Stimulated activated naive B cell treated with anti-CD40 and anti-IgM and Interleukin-4, amounts not matched to agents 10 μg/mL and 1 μg/mL and 100 μg/mL, for 72 hours (primary cell): Measurements from ENCODE around the gene ATR.
"Not testable (repeated sequence)": the region's sequence is repeated elsewhere in the genome, so short reads cannot be mapped to it uniquely, and the experiment has no call there.

Experiments used
- ATAC-seq, 2 donors: fragments of 150-1000 bp; cut with Tn5 transposase; replicated peaks; 2 replicates each; pipeline ENCODE4 v1.10.0; 2021; ENCODE audit warnings: moderate library complexity in 1 of 2
- DNase-seq: peaks from one replicate; pipeline ENCODE4 v3.0.0; 2021
- H3K27ac Mint-ChIP-seq: one replicate; pipeline ENCODE4 v1.8.0; 2022; ENCODE audit warnings: mild to moderate bottlenecking, mixed read lengths
- H3K27me3 Mint-ChIP-seq, 2 donors: one replicate each; pipeline ENCODE4 v1.8.0; 2022; ENCODE audit warnings: mixed read lengths in 2 of 2
- H3K36me3 Mint-ChIP-seq, 2 donors: one replicate each; pipeline ENCODE4 v1.8.0; 2022; ENCODE audit warnings: mixed read lengths in 2 of 2, mild to moderate bottlenecking in 1 of 2
- H3K4me1 Mint-ChIP-seq, 2 donors: one replicate each; pipeline ENCODE4 v1.8.0; 2022; ENCODE audit warnings: mixed read lengths in 2 of 2, mild to moderate bottlenecking in 1 of 2
- H3K4me3 Mint-ChIP-seq, 2 donors: one replicate each; pipeline ENCODE4 v1.8.0; 2022; ENCODE audit warnings: mild to moderate bottlenecking in 2 of 2, mixed read lengths in 2 of 2, moderate library complexity in 1 of 2
- H3K9me3 Mint-ChIP-seq, 2 donors: one replicate each; pipeline ENCODE4 v1.8.0; 2022; ENCODE audit warnings: mixed read lengths in 2 of 2, mild to moderate bottlenecking in 1 of 2

ATR gene

DNA sequence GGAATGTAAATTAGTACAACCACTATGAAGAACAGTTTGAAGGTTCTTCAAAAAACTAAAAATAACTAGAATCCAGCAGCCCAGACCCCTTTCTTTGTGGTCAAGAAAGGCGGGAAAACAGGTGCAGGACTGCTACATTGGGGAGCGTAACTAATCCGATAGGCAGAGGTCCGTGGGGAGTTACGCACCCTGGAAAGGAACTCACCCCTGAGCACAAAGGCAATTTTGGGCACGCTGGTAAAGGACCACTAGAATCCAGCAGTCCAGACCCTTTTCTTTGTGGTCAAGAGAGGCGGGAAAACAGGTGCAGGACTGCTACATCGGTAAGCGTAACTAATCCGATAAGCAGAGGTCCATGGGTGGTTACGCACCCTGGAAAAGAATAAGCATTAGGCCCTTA, 140.4 kb downstream of the ATR start:
- H3K4me3 Mint-ChIP-seq = not testable (repeated sequence)
- peaks cover 20 to 35% of the 10 kb centered on the region in 2 donors for H3K4me1 Mint-ChIP-seq

DNA sequence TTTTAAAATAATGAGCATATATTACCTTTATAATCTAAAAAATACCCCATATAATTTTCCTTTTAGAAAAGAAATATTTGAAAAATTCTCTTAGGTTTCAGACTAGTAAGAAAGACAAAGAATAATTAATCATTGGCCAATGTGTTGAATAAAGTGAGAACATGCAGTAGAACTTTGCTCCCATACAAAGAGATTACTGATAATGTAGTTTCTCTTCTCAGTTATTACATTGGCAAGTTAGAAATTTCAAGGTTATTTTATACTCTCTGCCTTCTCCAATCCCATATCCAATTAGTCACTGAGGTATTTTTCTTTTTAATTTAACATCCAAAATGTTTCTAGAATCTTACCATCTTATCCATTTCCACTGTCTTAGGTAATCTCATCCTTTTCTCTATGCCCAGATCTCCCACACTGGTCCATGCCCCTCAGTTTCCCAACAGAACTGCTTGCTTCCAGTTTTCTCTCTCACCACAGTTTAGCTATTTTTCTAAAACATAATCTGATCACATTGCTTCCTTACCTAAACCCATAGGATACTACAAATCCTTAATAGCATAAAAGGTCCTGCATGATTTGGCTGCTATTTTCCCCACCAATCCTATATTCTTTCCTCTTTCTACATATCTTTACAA, 141.5 kb downstream of the ATR start:
- Mint-ChIP-seq H3K27ac (no peak overlapping the region), H3K4me1 (peaks cover 16 to 31% of the 10 kb centered on the region in 2 donors), H3K27me3 (no peaks in the 10 kb centered on the region), H3K9me3 (no peaks in the 10 kb centered on the region), H3K4me3 (no peak overlapping the region), H3K36me3 (peaks cover 8 to 14% of the 10 kb centered on the region in 2 donors)
- DNase-seq (no peak), ATAC-seq (no peak)

More for the DNA sequence above, 140.4 kb downstream of the ATR start:
- H3K27ac Mint-ChIP-seq, DNase-seq, ATAC-seq, H3K9me3 Mint-ChIP-seq, H3K27me3 Mint-ChIP-seq: not testable (repeated sequence)
- H3K36me3 Mint-ChIP-seq = peaks cover 11% of the 10 kb centered on the region in 2 donors

DNA sequence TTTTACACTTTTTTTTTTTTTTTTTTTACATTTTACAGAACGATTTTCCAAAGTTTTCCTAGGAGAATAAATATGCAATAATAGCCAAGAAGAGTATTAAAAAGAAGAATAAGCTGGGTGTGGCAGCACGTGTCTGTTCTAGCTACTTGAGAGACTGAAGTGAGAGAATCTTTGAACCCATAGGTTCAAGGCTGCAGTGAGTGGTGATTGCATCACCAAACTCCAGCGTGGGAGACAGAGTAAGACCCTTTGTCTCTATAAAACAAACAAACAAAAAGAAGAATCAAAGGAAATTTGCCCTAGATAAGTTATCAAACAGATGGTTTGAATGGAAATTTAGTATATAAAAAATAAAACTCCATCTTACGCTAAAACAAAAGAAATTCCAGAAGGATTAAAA, 144.0 kb downstream of the ATR start:
- H3K9me3 Mint-ChIP-seq = no peaks in the 10 kb centered on the region
- H3K36me3 Mint-ChIP-seq = peaks cover 18 to 25% of the 10 kb centered on the region in 2 donors

DNA sequence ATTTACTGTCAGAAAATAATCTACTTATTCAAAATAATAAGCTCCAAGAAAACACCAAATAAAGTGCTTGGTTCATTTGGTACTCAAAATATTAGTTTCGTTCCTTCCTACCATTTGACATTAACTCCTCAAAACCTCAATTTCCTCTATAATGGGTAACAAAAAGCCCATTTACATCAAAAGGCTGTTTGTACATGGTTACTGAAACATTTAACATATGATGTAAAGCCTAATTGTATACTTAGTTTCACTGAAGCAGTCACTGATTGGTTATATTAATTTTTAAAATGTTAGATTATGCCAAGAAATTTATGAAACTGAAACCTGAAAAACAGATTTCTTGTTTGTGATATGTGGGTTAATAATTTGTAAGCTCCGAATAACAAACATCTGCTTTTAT, 145.4 kb downstream of the ATR start:
- H3K4me3 Mint-ChIP-seq = no peak overlapping the region
- peaks cover 24 to 37% of the 10 kb centered on the region in 2 donors for H3K36me3 Mint-ChIP-seq
- H3K9me3 Mint-ChIP-seq = no peaks in the 10 kb centered on the region
- DNase-seq = no peak
- peaks cover 10 to 18% of the 10 kb centered on the region in 2 donors for H3K4me1 Mint-ChIP-seq
- H3K27ac Mint-ChIP-seq = no peak overlapping the region
- H3K27me3 Mint-ChIP-seq = no peaks in the 10 kb centered on the region
- ATAC-seq = no peak

More for the DNA sequence above, 144.0 kb downstream of the ATR start:
- no peak overlapping the region for H3K4me3 Mint-ChIP-seq
- no peak overlapping the region for H3K27ac Mint-ChIP-seq
- H3K27me3 Mint-ChIP-seq = no peaks in the 10 kb centered on the region
- DNase-seq (no peak), ATAC-seq (no peak)
- peaks cover 16 to 27% of the 10 kb centered on the region in 2 donors for H3K4me1 Mint-ChIP-seq

DNA sequence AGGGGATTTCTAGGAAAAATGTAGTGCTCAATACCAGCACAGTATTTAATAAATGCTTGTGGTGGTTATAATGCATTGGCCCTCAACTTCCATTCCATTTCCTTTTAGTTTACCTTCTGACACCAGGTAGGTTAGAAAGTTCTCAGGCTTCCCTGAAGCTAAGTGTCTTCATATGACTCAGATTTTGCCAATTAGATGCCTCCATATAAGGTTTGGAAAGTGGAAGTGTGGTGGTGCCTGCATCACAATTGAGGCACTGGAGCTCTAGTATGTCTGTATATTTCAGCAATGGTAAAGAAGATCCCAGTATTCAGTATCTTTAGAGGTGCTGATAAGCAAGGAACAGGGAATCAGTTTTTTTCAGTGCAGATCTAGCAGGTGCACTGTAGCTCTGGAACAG, 149.0 kb downstream of the ATR start:
- Mint-ChIP-seq H3K9me3 (no peaks in the 10 kb centered on the region), H3K27me3 (no peaks in the 10 kb centered on the region), H3K4me3 (no peak overlapping the region), H3K4me1 (peaks cover 5 to 6% of the 10 kb centered on the region in 2 donors), H3K27ac (no peak overlapping the region), H3K36me3 (peaks cover 21 to 39% of the 10 kb centered on the region in 2 donors)
- no peak for ATAC-seq
- no peak for DNase-seq

DNA sequence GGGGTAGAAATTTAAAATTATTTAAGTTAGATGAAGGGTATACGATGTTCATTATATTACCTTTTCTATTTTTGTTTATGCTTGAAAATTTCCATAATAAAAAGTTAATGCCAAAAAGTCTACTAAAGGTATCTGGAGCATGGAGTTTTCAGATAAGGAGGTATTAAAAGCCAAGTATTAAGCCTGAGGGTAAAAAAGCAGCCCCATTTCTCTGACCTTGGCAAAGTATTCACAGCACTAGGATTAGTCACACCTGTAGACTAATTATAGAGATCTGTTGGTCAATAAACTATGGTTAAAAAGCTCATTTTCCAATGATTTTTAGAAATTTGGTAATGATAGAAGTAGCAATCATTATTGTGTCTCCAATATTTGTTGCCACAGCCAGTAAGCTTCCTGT, 153.8 kb downstream of the ATR start:
- H3K36me3 Mint-ChIP-seq = peaks cover 16 to 38% of the 10 kb centered on the region in 2 donors
- H3K27me3 Mint-ChIP-seq = no peaks in the 10 kb centered on the region
- no peak overlapping the region for H3K4me3 Mint-ChIP-seq
- no peak for ATAC-seq
- H3K4me1 Mint-ChIP-seq = peaks cover 5% of the 10 kb centered on the region in 2 donors
- no peak for DNase-seq
- no peak overlapping the region for H3K27ac Mint-ChIP-seq
- no peaks in the 10 kb centered on the region for H3K9me3 Mint-ChIP-seq

DNA sequence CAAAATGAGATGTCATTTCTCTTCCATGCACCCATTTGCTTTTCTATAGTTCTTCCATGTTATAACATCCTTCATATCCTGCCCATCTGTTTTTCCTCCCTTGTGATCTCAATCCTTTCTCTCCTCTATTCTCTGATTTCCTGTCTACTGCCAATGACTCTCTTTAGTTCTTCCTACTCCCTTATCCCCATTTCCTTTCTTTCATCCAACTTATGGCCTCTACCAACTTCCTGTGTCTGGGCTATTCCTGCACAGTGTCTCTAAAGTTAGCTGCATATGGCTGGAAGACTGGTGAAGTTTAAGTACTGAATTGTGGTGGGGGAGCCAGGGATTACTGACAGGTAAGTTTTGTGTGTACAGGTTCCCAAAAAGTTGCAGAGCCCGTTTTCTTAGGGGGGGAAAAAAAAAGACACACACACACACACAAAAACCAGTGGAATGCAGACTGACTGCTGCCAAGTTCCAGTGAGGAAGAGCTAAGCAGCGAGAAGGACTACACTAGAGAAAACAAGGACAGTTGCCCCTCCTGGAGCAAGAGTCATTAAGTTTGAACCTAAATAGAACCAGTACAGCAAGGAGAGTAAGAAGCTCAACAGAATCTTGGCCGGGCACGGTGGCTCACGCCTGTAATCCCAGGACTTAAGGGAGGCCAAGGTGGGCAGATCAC, 159.5 kb downstream of the ATR start:
- DNase-seq (no peak), ATAC-seq (no peak)
- H3K27me3 Mint-ChIP-seq = no peaks in the 10 kb centered on the region
- H3K4me1 Mint-ChIP-seq = no peaks in the 10 kb centered on the region
- H3K9me3 Mint-ChIP-seq = no peaks in the 10 kb centered on the region
- H3K4me3 Mint-ChIP-seq = no peak overlapping the region
- H3K36me3 Mint-ChIP-seq = peaks cover 12 to 31% of the 10 kb centered on the region in 2 donors
- H3K27ac Mint-ChIP-seq = no peak overlapping the region

DNA sequence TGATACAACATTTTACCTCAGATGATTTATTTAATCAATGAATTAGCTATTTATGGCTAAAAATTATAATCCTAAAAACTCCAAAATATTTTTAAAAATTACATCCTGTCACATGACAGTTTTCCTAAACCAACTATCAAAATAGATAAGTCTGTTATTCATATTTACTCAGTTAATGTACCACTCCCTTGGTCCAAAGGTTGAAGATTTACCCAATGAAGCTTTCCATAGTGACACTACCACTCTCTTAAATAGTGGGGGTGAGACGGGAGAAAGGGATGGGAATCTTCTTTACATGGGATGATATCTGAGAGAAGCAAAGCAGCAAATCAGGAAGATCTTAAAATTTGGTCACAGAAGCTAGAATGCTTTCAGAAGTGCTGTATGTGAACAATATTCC, 161.2 kb downstream of the ATR start:
- DNase-seq (no peak), ATAC-seq (no peak)
- H3K36me3 Mint-ChIP-seq = peaks cover 13 to 25% of the 10 kb centered on the region in 2 donors
- no peaks in the 10 kb centered on the region for H3K4me1 Mint-ChIP-seq
- H3K27ac Mint-ChIP-seq = no peak overlapping the region
- H3K4me3 Mint-ChIP-seq = no peak overlapping the region
- H3K9me3 Mint-ChIP-seq = no peaks in the 10 kb centered on the region
- H3K27me3 Mint-ChIP-seq = no peaks in the 10 kb centered on the region

DNA sequence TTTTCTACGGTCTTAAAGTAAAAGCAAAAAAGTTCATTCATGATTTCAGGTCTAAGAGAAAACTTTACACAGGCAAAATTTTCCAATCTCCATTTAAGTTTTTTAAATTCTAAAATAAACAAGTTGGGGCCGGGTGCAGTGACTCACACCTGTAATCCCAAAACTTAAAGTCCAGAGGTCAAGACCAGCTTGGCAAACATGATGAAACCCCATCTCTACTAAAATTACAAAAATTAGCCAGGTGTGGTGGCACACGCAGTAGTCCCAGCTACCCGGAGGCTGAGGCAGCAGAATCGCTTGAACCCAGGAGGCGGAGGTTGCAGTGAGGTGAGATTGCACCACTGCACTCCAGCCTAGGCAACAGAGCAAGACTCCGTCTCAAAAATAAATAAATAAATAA, 178.0 kb downstream of the ATR start:
- not testable (repeated sequence) for DNase-seq, ATAC-seq, H3K27ac Mint-ChIP-seq, H3K4me1 Mint-ChIP-seq, H3K27me3 Mint-ChIP-seq, H3K9me3 Mint-ChIP-seq, H3K4me3 Mint-ChIP-seq
- peaks cover 19 to 42% of the 10 kb centered on the region in 2 donors for H3K36me3 Mint-ChIP-seq
